Tibial nerve (tissue), 3 donors: Measurements from ENCODE around the gene AZIN2.

ENCODE experiments used
- POLR2A ChIP-seq, 2 donors: fragments of 450-650 bp; IDR thresholded peaks; one replicate each; pipeline ENCODE4 v1.6.1; 2017; ENCODE audit warnings: antibody characterized with exemption in 2 of 2, mild to moderate bottlenecking in 2 of 2, moderate library complexity in 2 of 2
- TF ChIP-seq, protein P1 (sequence below), 5 experiments: fragments of 200-600 bp in 3 of 5; fragments of 450-650 bp in 2 of 5; sonication (generic) in 3 of 5; IDR thresholded peaks; one replicate each; pipeline ENCODE4 v1.5.1; 2016 to 2019; ENCODE audit warnings: antibody characterized with exemption in 5 of 5, mild to moderate bottlenecking in 3 of 5, moderate library complexity in 2 of 5

DNA sequence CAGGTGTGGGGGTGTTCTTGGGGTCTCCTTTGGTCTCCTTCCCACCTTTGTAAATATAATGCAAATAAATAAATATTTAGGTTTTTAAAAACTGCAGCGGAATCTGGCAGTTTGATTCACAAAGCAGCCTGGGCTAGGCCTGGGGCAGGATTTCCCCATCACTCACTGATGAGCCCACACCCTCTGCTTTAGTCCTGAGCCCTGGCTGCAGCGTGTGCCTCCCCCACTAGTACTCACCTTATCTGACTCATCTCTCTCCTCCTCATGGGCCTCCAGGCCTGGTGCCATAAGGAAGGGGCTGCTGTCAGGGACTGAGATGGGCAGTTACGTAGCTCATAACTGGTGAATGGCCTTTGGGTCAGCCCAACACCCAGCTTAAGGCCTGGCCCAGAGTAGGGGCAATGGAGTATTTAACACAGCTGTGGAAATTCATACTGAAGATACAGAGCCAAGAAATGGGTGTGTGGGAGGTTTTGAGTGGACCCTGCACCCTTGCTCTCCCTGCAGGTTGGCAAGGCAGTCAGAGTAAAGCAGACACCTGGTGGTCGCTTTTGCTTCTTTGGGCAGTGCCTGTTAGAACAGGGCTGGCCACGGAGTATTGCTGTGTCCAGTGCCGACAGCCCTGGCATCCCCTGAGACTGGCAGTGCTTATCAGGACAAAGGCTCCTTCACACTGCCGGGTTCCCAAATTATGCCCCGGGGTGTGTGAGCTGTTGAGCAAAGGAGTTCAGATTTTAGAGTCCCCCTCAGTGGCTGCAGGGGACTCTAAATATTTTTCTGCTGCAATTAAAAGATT, 39.7 kb downstream of the AZIN2 start:
- TF ChIP-seq, protein P1, sequence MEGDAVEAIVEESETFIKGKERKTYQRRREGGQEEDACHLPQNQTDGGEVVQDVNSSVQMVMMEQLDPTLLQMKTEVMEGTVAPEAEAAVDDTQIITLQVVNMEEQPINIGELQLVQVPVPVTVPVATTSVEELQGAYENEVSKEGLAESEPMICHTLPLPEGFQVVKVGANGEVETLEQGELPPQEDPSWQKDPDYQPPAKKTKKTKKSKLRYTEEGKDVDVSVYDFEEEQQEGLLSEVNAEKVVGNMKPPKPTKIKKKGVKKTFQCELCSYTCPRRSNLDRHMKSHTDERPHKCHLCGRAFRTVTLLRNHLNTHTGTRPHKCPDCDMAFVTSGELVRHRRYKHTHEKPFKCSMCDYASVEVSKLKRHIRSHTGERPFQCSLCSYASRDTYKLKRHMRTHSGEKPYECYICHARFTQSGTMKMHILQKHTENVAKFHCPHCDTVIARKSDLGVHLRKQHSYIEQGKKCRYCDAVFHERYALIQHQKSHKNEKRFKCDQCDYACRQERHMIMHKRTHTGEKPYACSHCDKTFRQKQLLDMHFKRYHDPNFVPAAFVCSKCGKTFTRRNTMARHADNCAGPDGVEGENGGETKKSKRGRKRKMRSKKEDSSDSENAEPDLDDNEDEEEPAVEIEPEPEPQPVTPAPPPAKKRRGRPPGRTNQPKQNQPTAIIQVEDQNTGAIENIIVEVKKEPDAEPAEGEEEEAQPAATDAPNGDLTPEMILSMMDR (IDR thresholded peaks at IDR 0.05) = no peak
- no peak for TF ChIP-seq POLR2A (IDR thresholded peaks at IDR 0.05)
